Coronary artery (tissue), 2 donors: Measurements from ENCODE around the gene GRIN2C.

Experiments
- DNase-seq: peaks from one replicate; pipeline ENCODE4 v3.0.0-alpha.2; 2017; ENCODE audit warnings: low spot score
- H3K27ac ChIP-seq, 2 donors: fragments of 200-600 bp; sonication (generic); one replicate each; pipeline ENCODE4 v1.5.1; 2016 to 2019
- H3K4me3 ChIP-seq: fragments of 200-600 bp; sonication (generic); 2 replicates; pipeline ENCODE4 v1.5.1; 2016; ENCODE audit warnings: mild to moderate bottlenecking, moderate library complexity
- TF ChIP-seq, protein P1 (sequence below): fragments of 200-600 bp; sonication (generic); IDR thresholded peaks from one replicate; pipeline ENCODE4 v1.5.1; 2019; ENCODE audit warnings: antibody characterized with exemption

The GRIN2C gene

DNA sequence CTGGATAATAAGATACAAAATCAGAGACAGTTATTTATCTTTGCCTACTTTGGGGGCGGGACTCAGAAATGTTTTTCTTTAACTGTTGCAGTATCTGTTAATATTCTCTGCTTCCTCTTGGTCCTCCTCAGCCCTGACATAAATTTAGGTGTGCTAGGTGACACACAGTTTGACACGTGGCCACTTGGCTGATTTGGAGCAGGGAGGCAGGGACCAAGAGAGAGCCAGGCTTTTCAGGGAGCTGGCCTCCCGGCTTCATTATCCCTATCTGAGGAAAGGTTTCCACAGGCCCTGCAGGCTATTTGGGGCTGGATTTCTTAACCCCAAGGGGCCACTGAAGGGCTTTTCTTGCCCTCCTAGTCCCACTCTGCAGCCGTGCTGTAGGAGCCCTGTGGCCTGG, 63.5 kb downstream of the GRIN2C start:
- Histone ChIP-seq H3K4me3 (no peak overlapping the region), H3K27ac (no peak overlapping the region)
- TF ChIP-seq, protein P1, sequence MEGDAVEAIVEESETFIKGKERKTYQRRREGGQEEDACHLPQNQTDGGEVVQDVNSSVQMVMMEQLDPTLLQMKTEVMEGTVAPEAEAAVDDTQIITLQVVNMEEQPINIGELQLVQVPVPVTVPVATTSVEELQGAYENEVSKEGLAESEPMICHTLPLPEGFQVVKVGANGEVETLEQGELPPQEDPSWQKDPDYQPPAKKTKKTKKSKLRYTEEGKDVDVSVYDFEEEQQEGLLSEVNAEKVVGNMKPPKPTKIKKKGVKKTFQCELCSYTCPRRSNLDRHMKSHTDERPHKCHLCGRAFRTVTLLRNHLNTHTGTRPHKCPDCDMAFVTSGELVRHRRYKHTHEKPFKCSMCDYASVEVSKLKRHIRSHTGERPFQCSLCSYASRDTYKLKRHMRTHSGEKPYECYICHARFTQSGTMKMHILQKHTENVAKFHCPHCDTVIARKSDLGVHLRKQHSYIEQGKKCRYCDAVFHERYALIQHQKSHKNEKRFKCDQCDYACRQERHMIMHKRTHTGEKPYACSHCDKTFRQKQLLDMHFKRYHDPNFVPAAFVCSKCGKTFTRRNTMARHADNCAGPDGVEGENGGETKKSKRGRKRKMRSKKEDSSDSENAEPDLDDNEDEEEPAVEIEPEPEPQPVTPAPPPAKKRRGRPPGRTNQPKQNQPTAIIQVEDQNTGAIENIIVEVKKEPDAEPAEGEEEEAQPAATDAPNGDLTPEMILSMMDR: no peak
- no peak for DNase-seq

DNA sequence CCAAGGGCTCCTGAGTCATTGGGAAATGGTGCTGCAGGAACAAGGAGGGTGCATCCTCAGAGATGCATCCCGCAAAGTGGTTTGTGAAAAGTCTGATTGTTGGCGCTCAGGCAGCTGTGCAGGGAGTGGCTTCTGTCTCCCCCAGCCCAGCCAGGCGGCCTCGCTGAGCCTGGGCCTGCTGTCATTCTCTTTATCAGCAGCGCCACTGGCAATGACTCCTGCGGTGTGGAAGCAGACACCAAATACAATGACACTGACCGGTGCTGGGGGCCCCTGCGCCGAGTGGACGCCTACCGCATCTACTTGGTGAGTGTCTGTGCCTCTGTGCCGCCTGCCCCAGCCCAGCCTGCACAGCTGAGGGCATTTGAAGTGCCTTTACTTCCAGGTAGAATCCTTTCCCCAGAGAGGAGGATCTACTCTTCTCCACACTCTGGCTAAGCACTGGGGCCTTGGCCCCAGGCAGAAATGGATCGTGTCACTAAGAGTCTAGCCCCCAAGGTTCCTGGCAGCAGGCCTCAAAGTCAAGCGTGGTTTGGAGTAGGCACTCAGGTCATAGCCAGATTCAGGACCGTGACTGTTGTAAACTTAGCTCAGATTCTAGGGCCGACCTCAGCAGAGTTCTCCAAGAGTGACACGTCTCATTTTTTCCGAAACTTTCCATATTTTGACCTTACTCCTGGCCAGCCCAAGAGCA, 64.2 kb downstream of the GRIN2C start:
- DNase-seq: no peak
- H3K27ac ChIP-seq: no peak overlapping the region
- no peak overlapping the region for H3K4me3 ChIP-seq
- TF ChIP-seq, protein P1: no peak

DNA sequence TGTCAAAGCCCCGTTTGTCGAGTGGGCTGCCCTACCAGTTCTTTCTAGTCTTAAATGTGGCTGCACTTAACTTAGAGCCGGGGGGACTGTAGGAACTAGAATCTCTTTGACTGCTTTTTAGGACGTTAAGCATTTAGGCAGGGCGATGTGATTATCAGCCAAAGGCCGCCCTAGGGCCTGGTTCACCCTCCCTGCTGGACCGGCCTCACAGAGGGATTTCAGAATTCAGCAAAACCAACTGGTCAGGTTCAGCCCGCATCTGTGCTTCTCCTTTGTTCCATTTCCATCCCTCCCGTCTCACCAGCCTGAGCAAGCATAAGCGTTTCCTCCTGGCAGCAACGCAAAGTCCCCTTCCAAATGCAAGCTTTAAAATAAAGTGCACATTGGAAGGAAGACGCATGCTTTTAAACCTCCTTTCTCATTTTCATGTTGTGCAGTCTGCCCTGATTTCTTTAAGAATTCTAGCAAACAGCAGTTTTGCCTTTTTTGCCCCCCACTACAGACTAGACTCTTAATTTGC, 67.0 kb downstream of the GRIN2C start:
- H3K27ac ChIP-seq: no peak overlapping the region
- TF ChIP-seq, protein P1: no peak
- H3K4me3 ChIP-seq: no peak overlapping the region
- no peak for DNase-seq
